Stimulated activated CD4-positive, alpha-beta T cell treated with anti-CD3 and anti-CD28 coated beads, Interleukin-1b, Interleukin-23, amount 100 ng/mL, for 1 hour (primary cell): ENCODE measurements around the gene ADARB1.

Experiments
- DNase-seq, 2 donors: peaks; one replicate each; pipeline ENCODE4 v3.0.0-alpha.2; 2020; ENCODE audit warnings: low read depth in 2 of 2

The ADARB1 gene

GRCh38 chr21:45037986-45038385 is 36.4 kb upstream of the ADARB1 start:
- no peak for DNase-seq

GRCh38 chr21:45039317-45040156 is 34.8 kb upstream of the ADARB1 start:
- DNase-seq = no peak

DNA sequence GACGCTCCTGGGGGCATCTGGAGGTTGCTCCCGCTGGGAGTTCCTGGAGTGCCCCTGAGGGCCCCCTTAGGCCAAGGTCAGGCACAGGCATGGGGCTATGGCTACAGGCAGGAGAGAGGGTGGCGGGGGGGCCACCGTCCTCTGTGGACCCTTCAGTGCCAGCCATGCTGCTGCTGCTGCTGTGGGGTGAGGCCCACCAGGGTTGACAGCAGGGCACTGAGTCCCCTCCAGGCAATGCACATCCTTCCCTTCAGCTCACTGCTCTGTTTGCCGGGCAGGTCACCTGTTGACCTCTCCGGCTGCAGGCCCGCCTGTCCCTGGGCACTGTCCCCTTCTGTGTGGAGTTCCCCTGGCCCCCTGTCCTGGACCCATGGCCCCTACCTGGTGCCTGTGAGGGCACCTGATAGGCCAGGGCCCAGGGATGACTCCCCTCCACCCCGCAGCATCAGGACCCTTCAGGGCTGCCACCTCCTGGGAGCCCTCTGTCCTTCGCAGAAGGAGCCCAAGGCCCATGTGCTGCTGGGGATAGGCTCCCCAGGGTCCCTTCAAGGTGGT is 34.1 kb upstream of the ADARB1 start:
- DNase-seq = no peak

DNA sequence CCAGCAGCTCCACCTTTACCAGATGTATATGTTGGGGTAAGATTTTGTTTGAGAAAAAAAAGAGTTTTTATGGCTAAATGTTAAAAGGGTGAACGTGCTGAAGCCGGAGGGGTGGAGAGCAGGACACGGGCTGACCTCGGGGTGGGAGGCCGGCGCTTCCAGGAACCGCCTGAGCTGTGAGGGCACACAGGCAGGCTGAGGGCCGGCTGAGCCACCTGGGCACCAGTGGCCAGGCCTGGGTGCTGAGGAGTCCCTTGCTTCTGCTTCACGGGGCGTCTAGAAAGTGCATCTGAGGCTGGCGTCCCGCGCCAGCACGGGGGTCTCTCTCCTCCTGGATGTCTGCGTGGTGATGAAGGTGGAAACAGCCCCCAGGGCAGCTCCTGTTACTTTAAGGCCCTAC is 33.6 kb upstream of the ADARB1 start:
- no peak for DNase-seq

GRCh38 chr21:45041351-45041805 is 33.0 kb upstream of the ADARB1 start:
- no peak for DNase-seq

DNA sequence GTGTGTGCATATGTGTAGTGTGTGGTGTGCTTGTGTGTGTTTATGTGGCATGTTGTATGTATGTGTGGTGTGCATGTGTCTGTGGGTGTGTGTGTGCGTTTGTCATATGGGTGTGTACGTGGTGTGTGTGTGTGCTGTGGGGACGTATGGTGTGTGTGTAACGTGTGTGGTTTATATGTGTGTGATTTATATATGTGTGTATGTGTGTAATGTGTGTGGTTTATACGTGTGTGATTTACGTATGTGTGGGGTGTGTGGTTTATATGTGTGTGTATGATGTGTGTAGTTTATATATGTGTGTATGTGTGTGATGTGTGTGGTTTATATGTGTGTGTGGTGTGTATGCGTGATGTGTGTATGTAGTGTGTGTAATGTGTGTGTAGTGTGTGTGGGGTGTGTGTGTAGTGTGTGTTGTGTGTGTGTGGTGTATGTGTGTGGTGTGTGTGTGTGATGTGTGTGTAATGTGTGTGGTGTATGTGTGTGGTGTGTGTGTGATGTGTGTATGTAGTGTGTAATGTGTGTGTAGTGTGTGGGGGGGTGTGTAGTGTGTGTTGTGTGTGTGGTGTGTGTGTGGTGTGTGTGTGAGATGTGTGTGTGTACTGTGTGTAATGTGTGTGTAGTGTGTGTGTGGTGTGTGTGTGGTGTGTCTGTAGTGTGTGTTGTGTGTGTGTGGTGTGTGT is 32.3 kb upstream of the ADARB1 start:
- DNase-seq = no peak

DNA sequence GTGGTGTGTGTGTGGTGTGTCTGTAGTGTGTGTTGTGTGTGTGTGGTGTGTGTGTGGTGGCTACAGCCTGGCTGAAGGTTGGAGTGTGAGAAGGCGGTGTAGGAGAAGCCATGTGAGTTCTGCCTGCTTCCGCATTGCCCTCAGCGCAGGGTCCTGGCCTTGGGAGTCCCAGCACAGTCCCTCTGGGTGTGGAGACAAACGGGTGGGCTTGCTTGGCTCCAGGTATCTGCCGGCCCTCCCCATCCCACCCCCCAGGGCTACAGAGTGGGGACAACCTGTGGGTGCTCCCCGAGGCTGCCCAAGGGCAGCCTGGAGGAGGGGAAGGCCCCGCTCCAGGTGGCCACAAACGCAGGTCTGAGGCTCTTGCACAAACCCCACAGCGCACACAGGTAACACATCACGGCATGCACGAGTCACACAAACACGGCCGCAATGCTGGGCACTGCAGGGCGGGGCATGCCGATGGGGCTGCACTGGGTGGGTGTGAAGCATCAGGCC is 31.7 kb upstream of the ADARB1 start:
- no peak for DNase-seq

- DNase-seq = no peak
Observed at GRCh38 chr21:45043541-45044020, 30.8 kb upstream of the ADARB1 start.

- DNase-seq = no peak
Observed at GRCh38 chr21:45045481-45045880, 28.9 kb upstream of the ADARB1 start.

GRCh38 chr21:45047257-45047656 is 27.1 kb upstream of the ADARB1 start:
- DNase-seq = no peak

- no peak for DNase-seq
Observed at GRCh38 chr21:45048026-45048698, 26.2 kb upstream of the ADARB1 start.

GRCh38 chr21:45048968-45049367 is 25.4 kb upstream of the ADARB1 start:
- no peak for DNase-seq

GRCh38 chr21:45049714-45050344 is 24.6 kb upstream of the ADARB1 start:
- DNase-seq = no peak

DNA sequence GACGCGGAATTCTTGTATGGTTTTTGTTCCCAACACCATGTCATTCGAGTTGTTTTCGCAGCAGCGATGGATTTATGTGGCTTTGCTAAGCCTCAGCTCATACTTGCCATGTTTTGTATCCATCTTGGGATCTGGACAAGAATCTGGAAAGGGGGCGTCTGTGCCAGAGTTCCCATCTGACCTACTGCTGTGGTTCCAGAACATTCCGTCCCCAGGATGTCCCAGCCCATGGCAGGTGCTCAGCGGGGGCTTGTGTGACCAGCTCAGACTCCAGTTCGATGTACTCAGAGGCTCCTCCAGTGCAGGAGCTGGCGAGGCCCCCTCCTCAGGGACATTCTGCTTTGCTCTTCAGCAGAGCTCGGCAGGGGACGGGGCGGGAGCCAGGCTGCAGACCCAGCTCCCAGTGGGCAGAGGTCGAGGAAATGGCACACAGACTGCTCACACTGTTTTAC is 24.0 kb upstream of the ADARB1 start:
- DNase-seq = no peak

DNA sequence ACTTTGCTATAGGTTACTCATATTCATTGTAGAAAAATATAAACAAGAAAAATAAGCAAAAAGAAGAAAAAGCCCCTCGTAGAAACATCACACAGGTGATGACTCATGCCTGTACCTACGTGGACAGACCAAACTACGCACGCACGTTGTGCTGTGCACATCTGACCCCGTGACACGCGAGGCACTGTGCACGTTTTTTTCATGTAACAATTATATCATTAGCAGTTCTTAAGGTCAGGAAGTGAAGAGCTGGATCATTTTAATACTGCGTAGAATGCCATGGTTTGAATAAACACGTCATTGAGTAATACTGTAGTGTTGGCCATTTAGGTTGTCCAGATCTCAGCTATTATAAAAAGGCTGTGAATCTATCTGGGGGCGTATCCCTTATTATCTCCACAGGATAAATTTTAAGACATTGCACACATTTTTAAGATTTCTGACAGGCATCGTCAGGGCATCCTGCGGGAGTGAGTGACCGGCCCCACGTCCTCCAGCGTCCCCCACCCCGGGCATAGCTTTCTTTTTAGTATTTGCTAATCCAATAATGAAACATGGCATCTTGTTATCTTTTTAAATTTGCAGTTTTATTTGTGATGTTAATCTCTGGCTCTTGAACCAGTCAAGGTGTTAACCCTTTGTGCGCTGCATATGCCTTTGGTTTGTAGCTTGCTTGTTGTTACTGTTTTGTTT is 23.4 kb upstream of the ADARB1 start:
- DNase-seq = no peak

DNA sequence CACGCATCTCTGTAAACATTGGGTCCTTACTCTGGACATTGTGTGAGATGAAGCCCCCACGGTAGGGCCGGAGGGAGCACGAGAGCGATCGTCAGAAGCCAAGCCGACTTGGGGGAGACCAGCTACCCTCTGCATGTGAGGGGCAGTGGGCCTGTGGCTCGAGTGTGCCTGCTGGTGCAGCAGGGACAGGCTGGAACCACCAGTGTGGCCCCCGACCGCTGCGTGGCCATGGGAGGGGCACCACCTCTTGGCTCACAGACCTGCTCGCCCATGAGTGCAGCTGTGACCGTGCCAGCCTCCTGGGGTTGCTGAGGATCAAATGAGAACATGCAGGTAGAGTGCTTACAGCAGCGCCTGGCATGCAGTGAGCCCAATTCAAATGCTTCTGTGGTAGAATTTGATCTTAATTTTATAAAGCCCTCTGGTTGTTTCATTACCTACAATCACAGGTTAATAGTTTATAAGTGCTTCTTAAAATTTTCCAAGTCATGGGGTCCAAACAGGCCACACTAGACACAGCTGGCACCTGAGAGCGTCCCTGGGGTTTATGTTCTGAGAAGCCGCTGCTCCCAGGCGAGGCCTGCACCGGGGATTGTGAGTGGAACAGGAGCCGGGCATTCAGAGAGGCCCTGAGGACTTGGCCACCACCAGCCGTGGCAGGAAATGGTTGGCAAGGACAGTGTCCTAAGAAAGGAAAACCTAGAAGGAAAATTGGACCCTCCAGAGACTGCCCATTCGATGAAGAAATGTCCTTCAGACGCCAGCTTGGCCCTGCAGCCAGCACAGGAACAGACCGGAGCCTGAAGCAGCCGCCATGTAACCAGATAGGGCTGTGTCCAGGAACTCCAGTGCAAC is 22.6 kb upstream of the ADARB1 start:
- no peak for DNase-seq

- DNase-seq = no peak
Observed at GRCh38 chr21:45052960-45053359, 21.4 kb upstream of the ADARB1 start.

GRCh38 chr21:45053561-45054226 is 20.7 kb upstream of the ADARB1 start:
- DNase-seq = no peak

DNA sequence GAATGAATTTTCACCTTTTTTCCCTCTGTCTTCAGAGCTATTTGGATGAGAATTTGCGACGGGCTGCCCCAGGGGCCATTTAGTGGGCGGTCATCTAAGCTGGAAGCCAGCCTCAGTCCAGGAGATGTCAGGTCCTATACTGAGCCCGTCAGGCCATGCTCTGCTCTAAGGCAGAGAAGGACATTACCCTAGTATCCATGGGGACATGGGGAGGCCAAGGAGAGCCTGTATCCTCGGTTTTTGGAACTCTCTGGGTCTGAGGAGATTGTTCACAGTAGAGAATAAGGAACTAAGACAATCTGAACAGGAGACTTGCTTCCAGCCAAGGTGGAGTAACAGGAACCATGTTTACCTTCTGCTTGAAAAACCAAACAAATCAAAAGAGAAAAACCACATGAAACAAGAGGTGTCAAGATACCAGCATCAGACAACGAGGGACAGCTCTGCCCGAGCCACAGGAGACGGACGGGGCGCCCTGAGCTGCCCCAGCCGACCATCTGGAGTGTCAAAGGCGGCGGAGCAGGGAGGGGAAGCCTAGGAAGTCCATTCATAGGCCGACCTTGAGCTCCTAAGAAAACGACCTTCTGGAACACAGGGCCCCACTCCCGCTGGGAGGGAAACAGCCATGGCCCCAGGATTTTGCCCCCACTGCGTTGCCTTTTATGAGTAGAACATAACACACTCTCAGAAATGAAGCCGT is 20.0 kb upstream of the ADARB1 start:
- no peak for DNase-seq
